Lung (tissue), 12 donors: ENCODE measurements around the gene ZSCAN25. TPM values are rescaled to one million over a fixed set of nuclear protein-coding genes. Genes with fewer than 3 reads are reported as not detected.
"Not testable (repeated sequence)": the region's sequence is repeated elsewhere in the genome, so short reads cannot be mapped to it uniquely, and the experiment has no call there.

Source experiments
- ATAC-seq: fragments of 200-7000 bp; cut with Tn5 transposase; one replicate; pipeline ENCODE4 v1.9.1; 2020; ENCODE audit warnings: moderate number of reproducible peaks; ENCODE audit not compliant: insufficient read depth, low FRiP score
- DNase-seq, 3 donors: peaks; one replicate each; pipeline ENCODE4 v3.0.0-alpha.2; 2013 to 2017
- H3K27ac ChIP-seq, 2 donors: one replicate each; pipeline ENCODE4 v1.5.1; 2013; ENCODE audit warnings: mild to moderate bottlenecking in 2 of 2, moderate library complexity in 2 of 2, control low read depth in 1 of 2, inconsistent platforms in 1 of 2, low read depth in 1 of 2, low read length in 1 of 2
- H3K27me3 ChIP-seq, 3 donors: one replicate each; pipeline ENCODE4 v1.5.1; 2013; ENCODE audit warnings: low read length in 2 of 3; ENCODE audit not compliant: control insufficient read depth in 3 of 3, insufficient read depth in 3 of 3
- H3K36me3 ChIP-seq, 4 donors: one replicate each; pipeline ENCODE4 v1.5.1; 2013; ENCODE audit warnings: low read length in 4 of 4, mild to moderate bottlenecking in 1 of 4, moderate library complexity in 1 of 4; ENCODE audit not compliant: control insufficient read depth in 4 of 4, insufficient read depth in 4 of 4
- H3K4me1 ChIP-seq, 5 donors: one replicate each; pipeline ENCODE4 v1.5.1; 2013; ENCODE audit warnings: low read length in 5 of 5, mild to moderate bottlenecking in 2 of 5, moderate library complexity in 1 of 5; ENCODE audit not compliant: control insufficient read depth in 5 of 5, insufficient read depth in 5 of 5
- H3K4me3 ChIP-seq: one replicate; pipeline ENCODE4 v1.5.1; 2013; ENCODE audit warnings: mild to moderate bottlenecking, control low read depth, moderate library complexity
- H3K9ac ChIP-seq, 2 donors: one replicate each; pipeline ENCODE4 v1.5.1; 2013; ENCODE audit warnings: low read length in 2 of 2, control low read depth in 1 of 2; ENCODE audit not compliant: insufficient read depth in 1 of 2
- H3K9me3 ChIP-seq, 4 donors: one replicate each; pipeline ENCODE4 v1.5.1; 2013; ENCODE audit warnings: low read length in 3 of 4, mild to moderate bottlenecking in 1 of 4, moderate library complexity in 1 of 4; ENCODE audit not compliant: control insufficient read depth in 4 of 4, insufficient read depth in 3 of 4
- CTCF ChIP-seq: IDR thresholded peaks from 2 replicates; pipeline ENCODE4 v1.5.1; 2012; ENCODE audit warnings: mild to moderate bottlenecking; ENCODE audit errors: control extremely low read depth, extremely low read depth
- WGBS, 2 donors: extraction: QIAGEN DNeasy Blood & Tissue Kit; methylation state at CpG; one replicate each; pipeline ENCODE4 v1.1.7; 2013; 5-methylcytosine and 5-hydroxymethylcytosine counted together
- polyA plus RNA-seq, 2 donors: library from polyadenylated mRNA; stranded (reverse); fragments of 200-250 nt; gene quantifications; one replicate each; pipeline ENCODE4 v1.2.1, GENCODE V29; 2013
- total RNA-seq, 2 donors: library from RNA; depleted of rRNA in 1 of 2; stranded (reverse); fragments of >200 nt in 1 of 2; gene quantifications; one replicate each; pipeline ENCODE4 v1.2.1, GENCODE V29; 2014 to 2021
- donor health status: control.
- donor health status: control.
- donor health status: Bipolar disorder and iron deficiency.
- donor health status: healthy.
- donor health status: DM: yes; HTN: yes; CAD: no.

Gene ZSCAN25
- total and polyA plus RNA-seq, 4 donors, result 5.7 to 24.0 (median 14.1) TPM

GRCh38 chr7:99653754-99654153 lies 37.0 kb downstream of the ZSCAN25 start:
- no peak overlapping the region for H3K4me3 ChIP-seq
- no peak for TF ChIP-seq CTCF
- 97 to 98% methylated on average over 3 of the region's 3 CpGs for WGBS, 2 donors

GRCh38 chr7:99654626-99655025 lies 37.9 kb downstream of the ZSCAN25 start:
- H3K9ac ChIP-seq, DNase-seq, H3K36me3 ChIP-seq, ATAC-seq, H3K27ac ChIP-seq, H3K4me1 ChIP-seq, H3K4me3 ChIP-seq, H3K27me3 ChIP-seq, H3K9me3 ChIP-seq: not testable (repeated sequence)
- WGBS, 2 donors, result 92 to 93% methylated on average over 1 to 2 of the region's 3 CpGs

More at GRCh38 chr7:99653754-99654153, 37.0 kb downstream of the ZSCAN25 start:
- H3K9me3 ChIP-seq, result peaks cover 0 to 3% (median 0%) of the 10 kb centered on the region in 4 donors
- ATAC-seq (no peak), DNase-seq (no peak)
- H3K27ac ChIP-seq, result no peak overlapping the region
- peaks cover 0 to 2% (median 0%) of the 10 kb centered on the region in 5 donors for H3K4me1 ChIP-seq
- no peaks in the 10 kb centered on the region for H3K36me3 ChIP-seq
- H3K27me3 ChIP-seq, result no peaks in the 10 kb centered on the region
- H3K9ac ChIP-seq, result no peak overlapping the region

- WGBS, 2 donors, result 95 to 97% methylated on average over 5 of the region's 5 CpGs
- not testable (repeated sequence) for DNase-seq, H3K27me3 ChIP-seq, H3K4me3 ChIP-seq, H3K27ac ChIP-seq, ATAC-seq, H3K4me1 ChIP-seq, H3K9ac ChIP-seq, H3K9me3 ChIP-seq
- peaks cover 0 to 22% (median 11%) of the 10 kb centered on the region in 4 donors for H3K36me3 ChIP-seq
Observed at GRCh38 chr7:99657879-99658278, 41.1 kb downstream of the ZSCAN25 start.

GRCh38 chr7:99665312-99666012 lies 48.7 kb downstream of the ZSCAN25 start:
- Histone ChIP-seq H3K27ac (no peak overlapping the region), H3K4me3 (no peak overlapping the region), H3K36me3 (peaks cover 3 to 44% (median 20%) of the 10 kb centered on the region in 4 donors), H3K4me1 (peaks cover 0 to 2% (median 0%) of the 10 kb centered on the region in 5 donors), H3K27me3 (no peaks in the 10 kb centered on the region), H3K9ac (no peak overlapping the region), H3K9me3 (peaks cover 0 to 4% (median 2%) of the 10 kb centered on the region in 4 donors)
- 94 to 97% methylated on average over 3 of the region's 3 CpGs for WGBS, 2 donors
- no peak for TF ChIP-seq CTCF
- ATAC-seq, result no peak
- no peak for DNase-seq
